Retina (tissue), 1 donor: Measurements from ENCODE around the gene TMEM11.

Experiments used
- DNase-seq: peaks from one replicate; pipeline ENCODE4 v3.0.0-alpha.2; 2016

Gene TMEM11, protein sequence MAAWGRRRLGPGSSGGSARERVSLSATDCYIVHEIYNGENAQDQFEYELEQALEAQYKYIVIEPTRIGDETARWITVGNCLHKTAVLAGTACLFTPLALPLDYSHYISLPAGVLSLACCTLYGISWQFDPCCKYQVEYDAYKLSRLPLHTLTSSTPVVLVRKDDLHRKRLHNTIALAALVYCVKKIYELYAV

DNA sequence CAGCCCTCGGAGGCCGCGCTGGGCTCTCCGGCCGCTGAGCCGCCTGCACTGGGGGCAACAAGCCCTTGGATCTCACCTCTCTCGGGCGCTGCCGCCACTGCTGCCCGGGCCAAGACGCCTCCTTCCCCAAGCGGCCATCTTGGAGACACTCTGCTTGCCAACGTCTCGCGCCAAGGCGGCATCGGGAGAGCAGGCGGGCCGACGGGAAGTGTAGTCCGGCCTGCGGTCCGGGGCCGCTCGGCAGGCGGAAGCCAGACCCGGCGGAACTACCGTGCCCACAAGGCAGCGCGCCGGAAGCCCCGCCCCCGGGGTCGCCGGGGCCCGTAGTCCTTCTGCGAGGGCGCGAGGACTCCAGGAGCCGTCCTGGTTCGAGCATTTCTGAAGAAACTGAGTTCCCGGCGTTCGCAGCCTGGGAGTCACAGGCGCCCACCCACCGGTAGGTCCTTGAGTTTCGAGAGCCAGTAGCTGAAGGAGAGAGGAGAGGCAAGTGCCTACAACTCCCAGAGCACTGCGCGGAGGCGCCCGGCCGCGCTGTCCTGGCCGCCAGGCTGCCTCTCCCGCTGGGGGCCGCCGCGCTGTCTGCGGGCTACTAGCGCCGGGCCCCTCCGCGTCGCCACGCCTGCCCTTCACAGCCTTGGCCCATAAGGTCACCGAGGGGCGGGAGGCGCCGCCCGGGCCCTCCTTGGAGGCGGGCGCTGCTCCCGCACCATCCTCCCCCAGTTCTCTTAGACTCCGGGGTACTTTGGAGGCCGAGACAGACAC, at the start of gene TMEM11:
TSS of gene TMEM11 (minus strand) at position 147 of the 762 bp plus-strand sequence. CDS start at position 138, 9 bp downstream.
- DNase-seq, result peak; percentile 100

DNA sequence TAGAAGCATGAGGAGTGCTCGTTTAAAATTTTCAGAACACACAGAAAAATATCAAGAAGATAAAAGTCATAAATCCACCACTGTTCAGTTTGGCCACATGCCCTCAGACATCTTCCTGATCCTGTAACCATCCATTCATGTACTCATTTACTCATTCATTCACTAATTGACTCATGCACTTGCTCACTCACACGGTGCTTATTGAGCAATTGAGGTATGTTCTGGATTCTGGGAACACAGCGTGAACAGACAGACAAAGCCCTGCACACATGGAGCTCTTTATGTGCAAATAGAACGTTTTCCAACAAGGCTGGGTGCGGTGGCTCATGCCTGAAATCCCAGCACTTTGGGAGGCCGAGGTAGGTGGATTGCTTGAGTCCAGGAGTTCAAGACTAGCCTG, 49.4 kb upstream of the TMEM11 start:
- DNase-seq, result no peak

DNA sequence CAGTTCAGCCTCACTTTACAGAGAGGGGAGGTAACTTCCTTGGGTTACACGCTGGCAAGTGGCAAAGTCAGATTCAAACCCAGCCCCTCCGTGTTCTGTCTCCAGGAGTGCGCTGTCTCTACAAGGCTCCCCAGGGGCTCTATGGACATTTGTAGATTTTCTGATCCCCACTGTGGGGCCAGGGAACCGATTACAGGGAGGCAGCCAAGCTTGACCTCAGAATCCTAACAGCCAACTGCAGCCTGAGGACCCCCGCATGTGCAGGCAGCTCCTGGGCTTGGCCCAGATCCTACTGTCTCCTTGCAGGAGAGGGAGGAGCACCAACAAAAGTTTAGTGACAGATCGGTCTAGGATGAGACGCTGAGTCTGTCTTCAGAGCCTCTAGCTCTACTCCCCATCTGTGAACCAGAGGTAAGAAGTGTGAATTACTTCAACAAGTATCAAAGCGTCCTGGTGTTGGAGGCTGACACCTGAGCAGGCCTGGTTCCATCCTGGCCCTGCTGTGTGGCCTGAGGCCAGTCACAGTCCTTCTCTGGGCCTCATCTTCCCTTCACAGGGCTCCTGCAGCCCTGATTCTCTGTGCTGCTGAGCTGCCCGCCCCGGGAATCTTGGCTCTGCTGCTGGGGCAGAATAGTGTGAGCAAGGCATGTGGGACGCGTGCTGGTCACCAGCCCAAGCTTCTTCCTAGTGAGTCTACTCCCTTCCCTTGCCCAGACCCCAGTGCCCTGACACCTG, 48.5 kb upstream of the TMEM11 start:
- DNase-seq, result no peak

DNA sequence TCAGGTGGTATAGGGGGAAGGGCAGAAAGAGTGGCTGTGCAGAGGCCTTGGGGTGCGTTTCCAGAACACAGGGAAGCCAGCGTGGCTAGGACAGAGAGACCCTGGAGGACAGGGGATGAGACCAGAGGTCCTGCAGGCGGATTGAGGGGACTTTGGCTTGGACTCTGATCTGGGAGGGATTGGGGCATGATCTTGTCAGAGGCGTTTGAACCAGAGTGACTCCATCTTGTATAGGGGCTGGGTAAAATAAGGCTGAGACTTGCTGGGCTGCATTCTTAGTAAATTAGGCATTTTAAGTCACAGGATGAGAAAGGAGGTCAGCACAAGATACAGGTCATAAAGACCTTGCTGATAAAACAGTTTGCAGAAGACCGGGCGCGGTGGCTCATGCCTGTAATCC, 44.6 kb upstream of the TMEM11 start:
- DNase-seq, result no peak

DNA sequence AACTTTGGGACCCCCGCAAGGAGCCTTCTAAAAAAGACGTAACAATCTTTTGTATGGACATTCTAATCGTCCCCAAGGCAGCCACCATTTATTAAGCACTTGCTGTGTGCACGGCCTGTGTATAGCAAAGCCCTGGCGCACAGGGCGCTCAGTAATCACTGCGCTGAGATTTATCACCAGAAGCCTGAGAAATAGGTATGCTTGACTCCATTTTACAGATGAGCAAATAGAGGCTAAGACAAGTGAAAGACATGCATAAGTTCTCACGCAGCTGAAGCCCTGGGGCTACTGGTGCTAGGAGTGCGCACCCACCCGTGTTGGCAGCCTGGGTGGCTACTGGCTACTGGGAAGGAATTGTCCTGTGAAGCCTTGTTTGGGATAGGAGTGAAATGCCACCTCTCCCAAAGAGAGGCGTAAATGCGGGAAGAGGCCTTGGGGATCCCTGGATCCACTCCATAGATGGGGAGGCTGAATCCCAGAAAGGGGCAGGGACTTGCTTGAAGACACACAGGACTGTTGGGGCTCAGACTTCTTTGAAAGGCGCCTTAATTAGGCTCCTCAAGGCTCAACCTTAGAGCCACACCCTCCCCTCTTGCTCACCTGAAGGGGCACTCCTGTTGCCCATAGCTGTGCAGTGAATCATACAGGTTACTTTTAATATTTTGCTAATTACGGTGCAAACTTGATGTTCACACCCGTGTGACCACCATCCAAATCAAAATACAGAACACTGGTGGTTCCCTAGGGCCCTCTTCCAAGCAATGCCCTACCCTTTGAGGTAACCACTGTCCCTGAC, 39.9 kb upstream of the TMEM11 start:
- DNase-seq, result no peak

DNA sequence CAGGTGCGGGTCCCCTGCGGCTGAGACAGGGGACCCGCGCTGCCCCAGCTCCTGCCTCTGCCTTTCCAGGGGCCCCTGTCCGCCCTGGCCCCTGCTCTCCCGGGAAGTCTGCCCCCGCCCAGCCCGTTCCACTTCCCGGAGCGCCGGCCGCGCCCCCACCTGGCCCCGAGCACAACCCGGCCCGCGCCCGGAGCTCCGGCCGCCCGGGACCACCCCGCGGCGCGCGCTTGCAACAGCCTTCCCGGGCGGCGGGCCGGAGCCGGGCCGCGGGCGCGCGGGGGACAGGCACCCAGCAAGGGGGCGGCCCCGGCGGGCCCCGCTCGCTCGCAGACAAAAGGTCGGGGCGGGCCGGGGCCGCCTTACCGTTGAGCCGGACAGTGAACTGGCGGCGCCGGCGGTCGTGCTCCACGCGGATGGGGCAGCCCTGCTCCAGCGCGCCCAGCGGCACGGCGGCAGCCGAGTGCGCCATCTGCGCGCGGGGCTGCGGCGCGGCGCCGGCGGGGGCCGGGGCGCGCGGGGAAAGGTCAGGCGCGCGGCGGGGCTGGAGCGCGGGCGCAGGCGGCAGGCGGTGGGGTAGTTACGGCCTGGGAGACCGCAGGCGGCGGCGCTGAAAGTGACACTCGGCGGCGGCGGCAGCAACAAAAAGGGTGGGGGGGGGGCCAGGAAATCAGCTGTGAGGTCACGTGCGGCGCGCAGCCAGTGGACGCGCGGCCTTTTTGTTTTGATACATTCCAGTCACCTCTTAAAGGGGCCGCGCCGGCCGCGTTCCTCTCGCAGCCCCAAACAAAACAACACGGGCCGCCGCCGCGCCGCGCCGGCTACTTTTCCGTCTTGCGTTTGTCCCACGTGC, 39.1 kb upstream of the TMEM11 start, which contains the start of gene NATD1:
TSS of gene NATD1 (minus strand) at position 615 of the 850 bp plus-strand sequence. CDS start at position 469, 146 bp downstream.
- peak; percentile 90 for DNase-seq

DNA sequence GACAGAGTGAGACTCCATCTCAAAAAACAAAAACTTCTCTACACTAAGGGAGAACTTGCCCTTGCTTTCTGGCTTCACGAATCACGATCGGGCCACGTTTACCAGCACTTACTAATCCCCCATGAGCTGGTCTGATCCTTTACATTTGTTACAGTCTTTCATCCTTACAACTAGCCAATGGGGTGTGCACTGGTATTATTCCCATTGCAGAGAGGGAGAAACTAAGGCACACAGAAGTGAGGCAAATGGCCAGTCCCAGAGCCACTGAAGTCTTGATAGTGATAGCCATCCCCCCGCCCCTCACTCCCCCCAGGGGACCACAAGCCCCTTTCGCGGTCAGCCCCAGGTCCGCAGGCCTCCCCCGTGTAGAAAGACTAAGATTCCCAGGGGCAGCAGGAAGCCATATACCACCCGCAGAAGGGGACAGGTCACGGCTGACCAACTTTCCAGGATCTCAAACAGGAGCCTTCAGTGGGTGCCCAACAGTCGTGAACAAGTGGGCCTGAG, 38.4 kb upstream of the TMEM11 start:
- DNase-seq, result no peak

DNA sequence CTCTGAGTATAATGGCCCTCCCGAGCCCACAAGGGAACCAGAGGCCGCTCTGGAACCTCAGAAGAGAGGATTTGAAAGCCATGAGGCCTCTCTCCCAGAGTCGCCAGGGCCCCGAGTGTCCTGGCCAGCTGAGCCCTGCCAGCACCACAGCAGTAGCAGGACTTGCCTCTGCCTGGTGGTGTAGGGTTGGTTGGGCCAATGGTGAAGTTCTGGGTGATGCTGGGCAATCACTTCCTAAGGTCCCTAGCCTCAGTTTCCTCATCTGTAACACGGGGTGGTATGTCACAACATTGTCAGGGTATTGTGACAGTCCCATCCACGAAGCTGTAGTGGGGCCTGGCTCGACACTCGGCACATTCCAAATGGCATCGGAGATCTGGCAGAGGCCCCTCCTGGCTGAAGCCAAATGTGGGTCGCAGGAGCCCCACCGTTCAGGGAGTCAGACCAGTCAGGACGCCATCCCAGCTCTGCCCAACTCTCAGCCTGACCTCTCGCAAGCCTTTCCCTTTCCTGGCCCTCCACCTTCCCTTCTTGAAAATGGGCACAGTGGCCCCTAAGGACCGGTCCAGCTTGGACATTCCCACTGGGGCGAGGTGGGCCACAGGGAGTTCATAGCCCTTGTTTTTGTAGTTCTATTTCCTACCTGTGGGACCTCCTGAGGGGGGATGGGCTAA, 37.5 kb upstream of the TMEM11 start:
- no peak for DNase-seq

DNA sequence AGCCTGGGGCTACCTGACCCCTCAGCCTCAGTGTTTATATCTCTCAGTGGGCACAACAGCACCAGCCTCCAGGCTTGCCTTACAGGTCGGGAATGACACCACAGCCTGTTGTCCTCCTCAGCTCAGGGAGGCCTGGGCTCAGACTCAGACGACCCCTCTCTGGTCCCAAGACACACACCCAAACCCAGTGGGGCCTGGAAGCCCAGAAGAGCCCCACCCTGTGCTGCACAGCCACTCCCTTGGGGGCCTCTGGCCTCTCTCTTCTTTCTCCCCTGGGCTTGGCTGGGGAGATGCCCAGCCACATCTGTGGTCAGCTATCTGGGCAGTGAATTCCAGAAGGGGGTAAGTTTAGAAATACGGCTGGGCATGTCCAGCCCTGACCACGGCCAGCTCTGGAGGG, 36.9 kb upstream of the TMEM11 start:
- no peak for DNase-seq

DNA sequence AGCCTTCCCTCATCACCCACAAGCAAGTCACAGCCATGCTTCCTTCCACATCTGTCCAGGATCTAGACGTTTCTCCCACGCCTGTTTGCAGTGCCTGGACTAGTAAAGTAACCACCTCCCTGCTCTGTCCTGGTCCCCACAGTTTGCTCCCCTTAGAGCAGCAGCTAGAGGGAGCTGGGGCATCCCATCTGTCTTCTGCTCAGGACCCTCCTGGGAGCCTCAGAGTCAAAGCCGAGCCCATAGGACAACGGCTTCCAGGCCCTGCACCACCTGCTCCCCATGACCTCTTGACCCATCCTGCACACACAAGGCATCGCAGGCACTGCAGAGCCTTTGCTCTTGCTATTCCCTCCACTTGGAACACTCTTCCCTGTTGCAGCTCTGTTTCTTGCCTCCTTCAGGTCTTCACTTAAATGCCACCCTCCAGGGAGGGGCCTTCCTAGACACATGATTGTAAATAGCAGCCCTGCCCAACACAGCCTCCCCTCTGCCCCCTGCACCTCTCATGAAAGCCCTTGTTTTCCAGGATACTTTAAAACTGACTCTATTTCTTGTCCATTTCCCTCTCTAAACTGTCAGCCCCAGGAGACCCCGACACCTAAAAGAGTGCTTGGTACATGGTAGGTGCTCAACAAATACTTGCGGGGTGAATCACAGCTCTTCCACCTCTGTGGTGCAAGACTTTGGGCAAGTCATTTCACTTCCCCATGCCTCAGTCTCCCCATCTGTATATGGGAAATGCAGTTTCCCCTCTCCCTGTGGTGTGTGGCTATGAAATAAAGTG, 36.2 kb upstream of the TMEM11 start:
- DNase-seq, result no peak

DNA sequence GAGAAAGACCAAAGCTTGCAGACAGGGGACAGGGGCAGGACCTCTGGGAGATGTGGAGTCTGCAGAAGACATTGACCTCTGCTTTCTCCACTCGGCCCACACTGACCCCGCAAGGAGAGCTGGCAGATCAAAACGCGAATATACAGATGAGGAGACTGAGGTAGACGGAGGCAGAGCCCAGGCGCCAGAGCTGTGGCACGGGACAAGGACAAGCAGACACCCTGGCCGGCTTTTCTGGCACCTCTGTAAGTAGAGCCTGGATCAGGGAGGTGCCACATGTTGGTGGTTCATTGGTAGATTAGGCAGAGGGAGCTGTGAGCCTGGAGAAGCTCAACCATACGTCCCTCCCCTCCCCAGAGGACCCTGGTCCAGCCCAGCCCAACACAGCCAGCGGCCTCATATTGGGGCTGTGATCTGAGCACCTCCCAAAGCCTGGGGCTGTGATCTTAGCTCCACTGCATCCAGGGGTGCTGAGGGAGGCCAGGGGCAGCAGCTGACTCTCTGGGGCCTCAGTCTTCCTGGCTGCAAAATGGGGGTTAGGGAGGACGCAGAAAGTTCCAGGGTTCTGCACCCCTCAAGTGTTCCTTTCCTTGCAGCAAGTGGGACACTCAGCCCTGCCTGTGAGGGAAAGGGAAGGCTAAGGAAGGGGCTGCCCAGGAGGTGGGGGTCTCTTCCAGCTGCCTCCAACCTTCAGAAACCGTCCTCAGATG, 35.3 kb upstream of the TMEM11 start:
- DNase-seq, result no peak

DNA sequence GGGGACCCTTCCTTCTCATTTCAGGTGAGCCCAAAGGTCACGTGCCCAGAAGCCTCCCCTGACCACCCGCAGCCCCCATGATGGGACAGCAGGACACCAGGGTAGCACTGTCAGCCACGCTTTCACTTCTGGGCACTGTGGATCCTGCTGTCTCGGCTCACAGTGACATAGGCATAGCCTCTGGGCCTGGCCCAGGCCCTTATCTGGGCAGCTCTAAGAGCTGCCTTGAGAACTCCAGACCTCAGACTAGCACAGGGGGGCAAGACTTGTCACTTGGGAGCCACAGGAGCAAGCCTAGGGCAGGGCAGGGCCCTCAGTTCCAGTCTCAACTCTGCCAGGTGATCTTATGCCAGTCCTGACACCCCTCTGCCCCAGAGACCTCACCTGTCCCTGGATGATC, 34.5 kb upstream of the TMEM11 start:
- no peak for DNase-seq

DNA sequence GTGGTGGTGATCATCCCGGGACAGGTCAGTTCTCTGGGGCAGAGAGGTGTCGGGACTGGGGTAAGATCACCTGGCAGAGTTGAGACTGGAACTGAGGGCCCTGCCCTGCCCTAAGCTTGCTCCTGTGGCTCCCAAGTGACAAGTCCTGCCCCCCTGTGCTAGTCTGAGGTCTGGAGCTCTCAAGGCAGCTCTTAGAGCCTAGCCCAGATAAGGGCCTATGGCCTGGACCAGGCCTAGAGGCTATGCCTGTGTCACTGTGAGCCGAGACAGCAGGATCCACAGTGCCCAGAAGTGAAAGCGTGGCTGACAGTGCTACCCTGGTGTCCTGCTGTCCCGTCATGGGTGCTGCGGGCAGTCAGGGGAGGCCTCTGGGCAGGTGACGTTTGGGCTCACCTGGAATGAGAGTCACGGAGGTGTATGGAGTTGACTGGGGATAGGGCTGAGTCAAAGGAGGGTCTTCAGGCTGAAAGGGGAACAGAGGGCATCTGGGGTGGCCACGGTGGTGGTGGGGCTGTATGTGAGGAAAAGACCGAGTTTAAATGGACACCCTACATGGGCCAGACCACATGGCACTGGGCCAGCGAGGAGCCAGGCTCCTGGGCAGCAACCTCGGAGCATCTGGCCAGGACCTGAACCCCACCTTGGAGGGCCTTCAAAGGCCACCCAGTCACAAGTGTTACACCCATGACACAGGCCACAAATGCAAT, 33.7 kb upstream of the TMEM11 start:
- DNase-seq, result no peak

DNA sequence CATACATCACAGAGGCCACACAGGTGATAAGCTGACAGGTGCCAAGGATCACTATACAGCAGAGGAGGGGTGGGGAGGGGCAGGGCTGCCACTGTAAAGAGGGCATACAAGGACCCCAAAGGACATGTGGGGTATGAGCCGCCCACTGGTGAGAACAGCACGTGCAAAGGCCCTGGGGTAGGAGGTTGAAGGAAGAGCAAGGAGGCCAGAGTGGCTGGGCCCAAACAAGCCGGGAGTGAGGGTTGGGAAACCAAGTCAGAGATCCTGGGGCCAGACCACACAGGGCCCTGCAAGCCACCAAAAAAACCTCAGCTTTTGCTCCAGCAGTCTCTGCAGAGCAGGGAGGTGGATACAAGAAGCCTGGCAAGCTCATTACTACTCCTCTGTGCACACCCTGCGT, 32.7 kb upstream of the TMEM11 start:
- DNase-seq, result no peak

DNA sequence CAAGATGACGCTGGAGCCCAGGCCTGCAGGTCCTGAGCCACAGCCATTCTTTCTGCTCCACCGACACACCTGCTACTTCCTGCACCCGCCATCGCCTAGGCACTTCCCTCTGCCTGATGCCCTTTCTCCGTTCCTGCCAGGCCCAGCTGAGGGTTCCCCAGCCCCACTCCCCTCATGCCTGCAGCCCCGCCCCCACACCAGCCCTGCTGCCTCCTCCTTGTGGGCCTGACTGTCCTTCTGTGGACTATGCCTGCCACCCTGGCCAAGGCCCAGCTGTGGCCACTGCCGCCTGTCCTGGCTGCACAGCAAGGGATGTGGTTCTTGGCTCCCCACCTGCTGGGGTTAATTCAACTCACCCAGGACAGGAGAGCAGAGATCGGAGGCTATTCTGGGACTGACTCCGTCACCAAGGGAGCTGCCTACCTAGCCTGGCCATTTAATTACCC, 31.7 kb upstream of the TMEM11 start:
- no peak for DNase-seq

DNA sequence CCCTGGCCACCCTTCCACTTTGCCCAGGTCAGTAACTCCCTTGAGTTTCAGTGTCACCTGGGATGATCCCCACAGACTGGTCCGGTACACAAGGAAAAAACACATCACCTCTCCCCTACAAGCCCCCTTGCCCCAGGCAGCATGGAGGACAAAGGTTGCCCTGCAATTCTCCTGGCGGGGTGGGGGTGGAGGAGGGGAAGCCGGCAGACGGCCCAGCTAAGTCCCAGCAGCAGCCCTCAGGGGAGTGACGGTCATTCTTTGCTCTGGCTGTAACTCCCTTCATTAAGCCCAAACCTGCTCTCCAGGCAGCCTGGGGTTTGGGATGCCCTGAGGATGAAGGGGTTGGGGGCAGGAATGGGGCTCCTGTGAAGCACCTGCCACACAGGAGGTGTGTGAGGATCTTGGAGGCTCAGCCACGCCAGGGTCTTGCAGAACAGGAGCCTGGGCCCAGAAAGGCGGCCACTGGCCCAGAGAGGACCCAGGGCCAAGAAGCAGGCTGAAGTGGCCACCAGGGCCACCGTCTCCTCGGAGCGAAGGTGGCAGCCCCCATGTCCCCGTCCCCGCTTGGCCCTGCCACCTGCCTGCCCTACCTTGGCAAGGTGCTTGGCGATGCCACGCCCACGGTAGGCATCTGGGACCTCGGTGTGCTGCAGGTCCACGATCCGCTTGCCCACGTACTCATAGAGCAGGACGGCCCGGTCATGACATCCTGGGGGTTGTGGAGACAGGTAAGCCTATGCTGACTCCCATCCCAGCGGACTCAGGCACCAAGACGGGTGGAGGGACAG, 29.7 kb upstream of the TMEM11 start:
- DNase-seq, result no peak

DNA sequence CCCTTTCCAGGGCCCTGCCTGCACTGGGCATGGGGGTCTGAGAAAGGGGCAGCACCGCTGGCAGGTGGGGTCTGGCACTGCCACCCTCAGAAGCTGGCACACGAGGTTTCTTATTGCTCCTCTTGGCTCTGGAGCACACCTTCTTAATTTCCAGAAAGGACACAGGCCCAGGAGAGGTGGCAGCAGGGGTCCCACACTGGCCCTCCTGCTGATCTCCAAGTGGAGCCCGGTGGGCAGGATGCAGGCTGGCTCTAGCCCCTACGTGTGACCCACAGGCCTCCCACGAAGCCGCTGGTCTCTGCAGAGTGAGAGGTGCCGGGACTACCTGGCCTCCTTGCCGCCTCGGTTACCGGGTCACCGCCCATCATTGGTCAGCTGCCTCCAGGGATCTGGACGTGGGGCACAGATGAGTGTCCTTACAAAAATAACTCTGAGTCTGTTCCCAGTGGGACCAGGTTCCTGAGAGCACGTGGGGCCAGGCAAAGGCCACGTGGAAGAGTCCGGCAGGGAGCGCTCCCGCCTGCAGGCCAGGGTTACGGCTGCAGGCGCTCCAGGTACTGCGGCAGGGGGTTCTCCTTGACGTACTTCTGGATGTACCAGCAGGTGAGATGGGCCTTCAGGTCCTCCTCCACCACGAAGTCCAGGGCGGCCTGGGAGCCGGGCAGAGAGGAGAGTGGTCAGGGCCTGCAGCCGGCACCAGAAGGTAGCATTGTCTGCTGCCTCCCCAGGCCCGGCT, 29.0 kb upstream of the TMEM11 start:
- DNase-seq, result no peak
